Tibial artery (tissue), 4 donors: Measurements from ENCODE around the gene NLGN1.

Experiments used
- DNase-seq, 2 donors: peaks; one replicate each; pipeline ENCODE4 v3.0.0-alpha.2; 2019
- H3K27ac ChIP-seq, 2 donors: fragments of 200-600 bp; sonication (generic) in 1 of 2; 1 replicate in 1 of 2; 2 replicates in 1 of 2; pipeline ENCODE4 v1.5.1; 2018 to 2019; ENCODE audit warnings: mild to moderate bottlenecking in 1 of 2
- H3K27me3 ChIP-seq, 2 donors: fragments of 200-600 bp; sonication (generic) in 1 of 2; one replicate each; pipeline versions ENCODE4 v1.5.1 to v1.6.0; 2016 to 2019
- H3K36me3 ChIP-seq, 3 donors: fragments of 200-600 bp; sonication (generic) in 2 of 3; one replicate each; pipeline ENCODE4 v1.5.1; 2016 to 2019; ENCODE audit warnings: mild to moderate bottlenecking in 2 of 3
- H3K4me1 ChIP-seq, 4 donors: fragments of 200-600 bp; sonication (generic) in 2 of 4; 1 replicate in 3 of 4; 2 replicates in 1 of 4; pipeline ENCODE4 v1.5.1; 2016 to 2019
- H3K4me3 ChIP-seq, 2 donors: fragments of 200-600 bp; sonication (generic) in 1 of 2; 1 replicate in 1 of 2; 2 replicates in 1 of 2; pipeline ENCODE4 v1.5.1; 2018 to 2019; ENCODE audit warnings: mild to moderate bottlenecking in 2 of 2
- H3K9me3 ChIP-seq, 3 donors: fragments of 200-600 bp; sonication (generic) in 1 of 3; one replicate each; pipeline ENCODE4 v1.5.1; 2016 to 2019
- CTCF ChIP-seq, 2 experiments: fragments of 200-600 bp in 1 of 2; fragments of 450-650 bp in 1 of 2; IDR thresholded peaks; one replicate each; pipeline ENCODE4 v1.5.1; 2017 to 2019; ENCODE audit warnings: antibody characterized with exemption in 2 of 2, mild to moderate bottlenecking in 1 of 2, moderate library complexity in 1 of 2
- intact Hi-C: fragments of 100-400 bp; cut with DNase I; formaldehyde crosslinking; loops from one replicate; pipeline ENCODE4 v1.15.0; 2023; ENCODE audit warnings: low total_unique reads

Gene NLGN1

GRCh38 chr3:174102866-174103265 lies 705.3 kb downstream of the NLGN1 start:
- no peak for DNase-seq
- Histone ChIP-seq H3K9me3 (no peaks in the 10 kb centered on the region), H3K4me1 (peaks cover 0 to under 1% (median 0%) of the 10 kb centered on the region in 4 donors), H3K27ac (no peak overlapping the region), H3K27me3 (no peaks in the 10 kb centered on the region), H3K4me3 (no peak overlapping the region), H3K36me3 (no peaks in the 10 kb centered on the region)
- intact Hi-C loops: no loop called here
- TF ChIP-seq CTCF (IDR thresholded peaks at IDR 0.05): no peak

- Histone ChIP-seq H3K9me3 (peaks cover 0 to 3% (median 3%) of the 10 kb centered on the region in 3 donors), H3K4me3 (no peak overlapping the region), H3K27me3 (no peaks in the 10 kb centered on the region), H3K4me1 (no peaks in the 10 kb centered on the region), H3K36me3 (peaks cover 0 to 7% (median 0%) of the 10 kb centered on the region in 3 donors), H3K27ac (no peak overlapping the region)
- DNase-seq: no peak
- intact Hi-C loops: no loop called here
- TF ChIP-seq CTCF (IDR thresholded peaks at IDR 0.05): no peak
Measured at GRCh38 chr3:174110761-174111160, 713.2 kb downstream of the NLGN1 start.

DNA sequence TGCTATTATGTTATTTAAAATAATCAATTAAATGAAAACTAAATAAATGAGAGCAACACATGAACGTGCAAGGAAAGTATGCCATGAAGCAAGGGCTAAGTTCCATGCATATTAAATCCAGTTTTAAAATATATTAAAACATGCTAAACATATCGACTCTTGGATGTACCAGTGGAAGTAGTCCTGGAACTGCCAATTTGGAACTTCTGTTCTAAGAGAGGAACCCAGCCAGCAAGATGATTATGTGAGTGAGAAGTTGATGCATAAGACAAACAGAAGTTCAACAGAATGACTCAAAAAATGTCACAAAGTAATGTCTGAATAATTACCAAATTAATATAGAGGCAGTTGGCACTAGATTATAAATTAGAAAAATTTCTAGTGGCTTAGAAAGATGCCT lies 714.2 kb downstream of the NLGN1 start:
- no peak for TF ChIP-seq CTCF (IDR thresholded peaks at IDR 0.05)
- Histone ChIP-seq H3K4me3 (no peak overlapping the region), H3K4me1 (no peaks in the 10 kb centered on the region), H3K27ac (no peak overlapping the region), H3K9me3 (peaks cover 0 to 3% (median 3%) of the 10 kb centered on the region in 3 donors), H3K27me3 (no peaks in the 10 kb centered on the region), H3K36me3 (peaks cover 0 to 7% (median 0%) of the 10 kb centered on the region in 3 donors)
- no peak for DNase-seq
- intact Hi-C loops: no loop called here

- Histone ChIP-seq H3K36me3 (peaks cover 0 to 7% (median 0%) of the 10 kb centered on the region in 3 donors), H3K27me3 (no peaks in the 10 kb centered on the region), H3K4me3 (no peak overlapping the region), H3K4me1 (no peaks in the 10 kb centered on the region), H3K9me3 (peaks cover 0 to 3% (median 3%) of the 10 kb centered on the region in 3 donors), H3K27ac (no peak overlapping the region)
- no peak for DNase-seq
- intact Hi-C loops: no loop called here
- TF ChIP-seq CTCF (IDR thresholded peaks at IDR 0.05): no peak
Measured at GRCh38 chr3:174116421-174116820, 718.9 kb downstream of the NLGN1 start.

- H3K27me3 ChIP-seq: no peaks in the 10 kb centered on the region
- no peak for TF ChIP-seq CTCF (IDR thresholded peaks at IDR 0.05)
- intact Hi-C loops: no loop called here
Measured at GRCh38 chr3:174120997-174121396, 723.5 kb downstream of the NLGN1 start.

GRCh38 chr3:174122411-174122810 lies 724.9 kb downstream of the NLGN1 start:
- Histone ChIP-seq H3K9me3 (no peaks in the 10 kb centered on the region), H3K36me3 (no peaks in the 10 kb centered on the region), H3K4me3 (no peak overlapping the region), H3K27me3 (no peaks in the 10 kb centered on the region), H3K27ac (no peak overlapping the region), H3K4me1 (peaks cover 0 to 10% (median 0%) of the 10 kb centered on the region in 4 donors)
- intact Hi-C loops: no loop called here
- DNase-seq: no peak
- TF ChIP-seq CTCF (IDR thresholded peaks at IDR 0.05): no peak

More at GRCh38 chr3:174120997-174121396, 723.5 kb downstream of the NLGN1 start:
- H3K4me3 ChIP-seq: no peak overlapping the region
- no peaks in the 10 kb centered on the region for H3K9me3 ChIP-seq
- H3K36me3 ChIP-seq: no peaks in the 10 kb centered on the region
- no peaks in the 10 kb centered on the region for H3K4me1 ChIP-seq
- H3K27ac ChIP-seq: no peak overlapping the region
- no peak for DNase-seq
